GM12878 (cell line): Measurements from ENCODE around the gene RPL10. TPM values are rescaled to one million over a fixed set of nuclear protein-coding genes. Genes with fewer than 3 reads are reported as not detected.

Experiments
- ATAC-seq: fragments of 200-7000 bp; cut with Tn5 transposase; 3 replicates; pipeline ENCODE4 v1.9.1; 2020; ENCODE audit warnings: mild to moderate bottlenecking, moderate library complexity
- BruUV-seq: library from RNA; stranded (reverse); fragments of 400-500 nt; replicated peaks from 2 replicates; lab custom pipeline; 2021; lab: Mats Ljungman, UMichigan
- CTCF ChIA-PET: fragments of 300-600 bp; sonication (Branson Sonifier 250); formaldehyde crosslinking; extraction: SDS; loops from one replicate; lab custom pipeline; 2021; ENCODE audit warnings: inconsistent platforms; lab: Yijun Ruan, JAX
- POLR2A ChIA-PET: fragments of 350-600 bp; formaldehyde crosslinking; extraction: SDS; loops from one replicate; lab custom pipeline; 2021; ENCODE audit warnings: inconsistent platforms; lab: Charles Lee
- RAD21 ChIA-PET: fragments of 300-600 bp; sonication (Branson Sonifier 250); formaldehyde crosslinking; loops from one replicate; lab custom pipeline; 2023; ENCODE audit warnings: antibody characterized with exemption; ENCODE audit not compliant: unreplicated experiment; lab: Charles Lee
- SMC1A ChIA-PET: fragments of 300-600 bp; sonication (Branson Sonifier 250); formaldehyde crosslinking; loops from one replicate; lab custom pipeline; 2023; ENCODE audit not compliant: unreplicated experiment, uncharacterized antibody; lab: Charles Lee
- DNase-seq: peaks from one replicate; pipeline ENCODE4 v3.0.0-alpha.2; 2011; ENCODE audit warnings: low read depth, low spot score
- FAIRE-seq: peaks from 3 replicates; lab custom pipeline; 2011; peaks lifted over from hg19 to GRCh38; lab: Jason Lieb, UNC
- H2AFZ ChIP-seq: 2 replicates; pipeline ENCODE4 v1.6.0; 2011; ENCODE audit warnings: low read depth, low read length, control low read depth; ENCODE audit not compliant: control insufficient read depth
- H3K27ac ChIP-seq: 2 replicates; pipeline ENCODE4 v1.5.1; 2011; ENCODE audit warnings: control low read depth; ENCODE audit not compliant: control insufficient read depth, insufficient read depth
- H3K27me3 ChIP-seq, 2 experiments: replicated peaks in 1 of 2; 2 replicates each; pipeline versions ENCODE4 v1.6.0 to v1.6.1; 2011; ENCODE audit warnings: low read length in 1 of 2; ENCODE audit not compliant: control insufficient read depth in 2 of 2, insufficient read depth in 2 of 2
- H3K36me3 ChIP-seq, 2 experiments: 2 replicates each; pipeline ENCODE4 v1.5.1; 2011; ENCODE audit warnings: low read length in 1 of 2; ENCODE audit not compliant: control insufficient read depth in 2 of 2, insufficient read depth in 2 of 2
- H3K4me1 ChIP-seq: 2 replicates; pipeline ENCODE4 v1.6.1; 2011; ENCODE audit warnings: mild to moderate bottlenecking, low read length, moderate library complexity, mixed read lengths; ENCODE audit not compliant: control insufficient read depth, insufficient read depth
- H3K4me2 ChIP-seq: 2 replicates; pipeline ENCODE4 v1.6.0; 2011; ENCODE audit warnings: control low read depth; ENCODE audit not compliant: control insufficient read depth, insufficient read depth
- H3K4me3 ChIP-seq: fragments of 200-600 bp; sonication (generic); 2 replicates; pipeline ENCODE4 v1.5.1; 2016
- H3K79me2 ChIP-seq: 2 replicates; pipeline ENCODE4 v1.6.0; 2011; ENCODE audit warnings: low read length; ENCODE audit not compliant: control insufficient read depth, insufficient read depth
- H3K9ac ChIP-seq: 2 replicates; pipeline ENCODE4 v1.8.0; 2011; ENCODE audit warnings: low read length, control low read depth, mixed read lengths; ENCODE audit not compliant: control insufficient read depth, insufficient read depth
- H3K9me3 ChIP-seq: replicated peaks from 3 replicates; pipeline ENCODE4 v1.5.1; 2011; ENCODE audit warnings: mild to moderate bottlenecking, low read length; ENCODE audit not compliant: control insufficient read depth, insufficient read depth
- H4K20me1 ChIP-seq: 2 replicates; pipeline ENCODE4 v1.6.0; 2011; ENCODE audit not compliant: control insufficient read depth, insufficient read depth
- IRF3 ChIP-seq: fragments of 450-650 bp; IDR thresholded peaks from 2 replicates; pipeline ENCODE4 v1.6.1; 2014; ENCODE audit warnings: mild to moderate bottlenecking
- WGBS: methylation state at CpG from one replicate; pipeline ENCODE4 v1.1.6; 2016; ENCODE audit warnings: low lambda C conversion rate; ENCODE audit not compliant: insufficient replicate concordance, insufficient coverage; ENCODE audit errors: missing lambda C conversion rate; 5-methylcytosine and 5-hydroxymethylcytosine counted together
- in situ Hi-C: fragments of 300-500 bp; cut with MboI; formaldehyde crosslinking; loops from 9 replicates; pipeline ENCODE4 v1.14.3; 2018; ENCODE audit warnings: mixed read lengths
- intact Hi-C: fragments of 100-400 bp; cut with micrococcal nuclease; formaldehyde crosslinking; loops from one replicate; pipeline ENCODE4 v1.14.2; 2022; ENCODE audit not compliant: unreplicated experiment
- polyA plus RNA-seq, 11 experiments: library from polyadenylated mRNA; depleted of rRNA in 4 of 11; unstranded in 6 of 11; stranded (reverse) in 5 of 11; fragments of >200 nt; fragmentation: Nextera tagmentation in 4 of 11; fragmentation: Illumina TruSeq in 1 of 11; extraction: Ambion mirVana in 4 of 11; extraction: Trizol in 1 of 11; gene quantifications; 1 replicate in 1 of 11; 2 replicates in 10 of 11; pipeline versions ENCODE4 v1.2.1 to v1.2.3, GENCODE V29; 2011 to 2016; ENCODE audit warnings: inconsistent platforms in 2 of 11, missing spikeins in 2 of 11, low read depth in 1 of 11
- total RNA-seq, 4 experiments: library from RNA; depleted of rRNA in 3 of 4; stranded (reverse); fragments of >200 nt in 3 of 4; fragmentation: Illumina TruSeq in 1 of 4; extraction: Trizol in 1 of 4; gene quantifications; 2 replicates each; pipeline versions ENCODE4 v1.2.1 to v1.2.3, GENCODE V29; 2013 to 2021
- TF ChIP-seq, protein P1 (sequence below): fragments of 150-350 bp; IDR thresholded peaks from 2 replicates; pipeline ENCODE4 v1.6.1; 2016; ENCODE audit warnings: low read depth, low read length
- TF ChIP-seq, protein P2 (sequence below): IDR thresholded peaks from 2 replicates; pipeline ENCODE4 v1.6.1; 2012; ENCODE audit warnings: improper control_type of control experiment, low read depth, low read length; ENCODE audit not compliant: insufficient replicate concordance

Gene RPL10
- total and polyA plus RNA-seq, 10 of the 15 experiments (the other 5 are each of a cell fraction or from before 2014, with no cell fraction given): 1,938 to 7,222 (median 4,494) TPM

- RAD21 ChIA-PET: no interaction called here
- ATAC-seq: no peak
- WGBS: 73% methylated on average over 14 of the region's 14 CpGs
- H3K79me2 ChIP-seq: peaks cover 15% of the 10 kb centered on the region
- no peaks in the 10 kb centered on the region for H4K20me1 ChIP-seq
- no peaks in the 10 kb centered on the region for H3K27me3 ChIP-seq
- H3K27ac ChIP-seq: no peak overlapping the region
- in situ Hi-C loops (no loop called here), intact Hi-C loops (no loop called here)
- no peaks in the 10 kb centered on the region; a peak in 1 of 4 replicates for H3K36me3 ChIP-seq
- TF ChIP-seq, protein P1, sequence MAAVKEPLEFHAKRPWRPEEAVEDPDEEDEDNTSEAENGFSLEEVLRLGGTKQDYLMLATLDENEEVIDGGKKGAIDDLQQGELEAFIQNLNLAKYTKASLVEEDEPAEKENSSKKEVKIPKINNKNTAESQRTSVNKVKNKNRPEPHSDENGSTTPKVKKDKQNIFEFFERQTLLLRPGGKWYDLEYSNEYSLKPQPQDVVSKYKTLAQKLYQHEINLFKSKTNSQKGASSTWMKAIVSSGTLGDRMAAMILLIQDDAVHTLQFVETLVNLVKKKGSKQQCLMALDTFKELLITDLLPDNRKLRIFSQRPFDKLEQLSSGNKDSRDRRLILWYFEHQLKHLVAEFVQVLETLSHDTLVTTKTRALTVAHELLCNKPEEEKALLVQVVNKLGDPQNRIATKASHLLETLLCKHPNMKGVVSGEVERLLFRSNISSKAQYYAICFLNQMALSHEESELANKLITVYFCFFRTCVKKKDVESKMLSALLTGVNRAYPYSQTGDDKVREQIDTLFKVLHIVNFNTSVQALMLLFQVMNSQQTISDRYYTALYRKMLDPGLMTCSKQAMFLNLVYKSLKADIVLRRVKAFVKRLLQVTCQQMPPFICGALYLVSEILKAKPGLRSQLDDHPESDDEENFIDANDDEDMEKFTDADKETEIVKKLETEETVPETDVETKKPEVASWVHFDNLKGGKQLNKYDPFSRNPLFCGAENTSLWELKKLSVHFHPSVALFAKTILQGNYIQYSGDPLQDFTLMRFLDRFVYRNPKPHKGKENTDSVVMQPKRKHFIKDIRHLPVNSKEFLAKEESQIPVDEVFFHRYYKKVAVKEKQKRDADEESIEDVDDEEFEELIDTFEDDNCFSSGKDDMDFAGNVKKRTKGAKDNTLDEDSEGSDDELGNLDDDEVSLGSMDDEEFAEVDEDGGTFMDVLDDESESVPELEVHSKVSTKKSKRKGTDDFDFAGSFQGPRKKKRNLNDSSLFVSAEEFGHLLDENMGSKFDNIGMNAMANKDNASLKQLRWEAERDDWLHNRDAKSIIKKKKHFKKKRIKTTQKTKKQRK: no peak
- TF ChIP-seq, protein P2, sequence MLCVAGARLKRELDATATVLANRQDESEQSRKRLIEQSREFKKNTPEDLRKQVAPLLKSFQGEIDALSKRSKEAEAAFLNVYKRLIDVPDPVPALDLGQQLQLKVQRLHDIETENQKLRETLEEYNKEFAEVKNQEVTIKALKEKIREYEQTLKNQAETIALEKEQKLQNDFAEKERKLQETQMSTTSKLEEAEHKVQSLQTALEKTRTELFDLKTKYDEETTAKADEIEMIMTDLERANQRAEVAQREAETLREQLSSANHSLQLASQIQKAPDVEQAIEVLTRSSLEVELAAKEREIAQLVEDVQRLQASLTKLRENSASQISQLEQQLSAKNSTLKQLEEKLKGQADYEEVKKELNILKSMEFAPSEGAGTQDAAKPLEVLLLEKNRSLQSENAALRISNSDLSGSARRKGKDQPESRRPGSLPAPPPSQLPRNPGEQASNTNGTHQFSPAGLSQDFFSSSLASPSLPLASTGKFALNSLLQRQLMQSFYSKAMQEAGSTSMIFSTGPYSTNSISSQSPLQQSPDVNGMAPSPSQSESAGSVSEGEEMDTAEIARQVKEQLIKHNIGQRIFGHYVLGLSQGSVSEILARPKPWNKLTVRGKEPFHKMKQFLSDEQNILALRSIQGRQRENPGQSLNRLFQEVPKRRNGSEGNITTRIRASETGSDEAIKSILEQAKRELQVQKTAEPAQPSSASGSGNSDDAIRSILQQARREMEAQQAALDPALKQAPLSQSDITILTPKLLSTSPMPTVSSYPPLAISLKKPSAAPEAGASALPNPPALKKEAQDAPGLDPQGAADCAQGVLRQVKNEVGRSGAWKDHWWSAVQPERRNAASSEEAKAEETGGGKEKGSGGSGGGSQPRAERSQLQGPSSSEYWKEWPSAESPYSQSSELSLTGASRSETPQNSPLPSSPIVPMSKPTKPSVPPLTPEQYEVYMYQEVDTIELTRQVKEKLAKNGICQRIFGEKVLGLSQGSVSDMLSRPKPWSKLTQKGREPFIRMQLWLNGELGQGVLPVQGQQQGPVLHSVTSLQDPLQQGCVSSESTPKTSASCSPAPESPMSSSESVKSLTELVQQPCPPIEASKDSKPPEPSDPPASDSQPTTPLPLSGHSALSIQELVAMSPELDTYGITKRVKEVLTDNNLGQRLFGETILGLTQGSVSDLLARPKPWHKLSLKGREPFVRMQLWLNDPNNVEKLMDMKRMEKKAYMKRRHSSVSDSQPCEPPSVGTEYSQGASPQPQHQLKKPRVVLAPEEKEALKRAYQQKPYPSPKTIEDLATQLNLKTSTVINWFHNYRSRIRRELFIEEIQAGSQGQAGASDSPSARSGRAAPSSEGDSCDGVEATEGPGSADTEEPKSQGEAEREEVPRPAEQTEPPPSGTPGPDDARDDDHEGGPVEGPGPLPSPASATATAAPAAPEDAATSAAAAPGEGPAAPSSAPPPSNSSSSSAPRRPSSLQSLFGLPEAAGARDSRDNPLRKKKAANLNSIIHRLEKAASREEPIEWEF: no peak
- no peak for TF ChIP-seq IRF3
- no peaks in the 10 kb centered on the region; the same call in 1 of the 2 replicates for H3K4me1 ChIP-seq
- H3K9ac ChIP-seq: no peak overlapping the region
- FAIRE-seq: no peak
- no peaks in the 10 kb centered on the region; the same call in 2 of the 3 replicates for H3K9me3 ChIP-seq
- H3K4me3 ChIP-seq: no peak overlapping the region
- H3K4me2 ChIP-seq: 0 out of 2 replicates have a peak overlapping the region, but pooled peaks have one; percentile 17
- DNase-seq: no peak
- no TSS peak for BruUV-seq
- no peak overlapping the region for H2AFZ ChIP-seq
- SMC1A ChIA-PET: no interaction called here
- CTCF ChIA-PET: no interaction called here
- POLR2A ChIA-PET: no interaction called here
Observed at GRCh38 chrX:154380787-154381186, 17.4 kb upstream of the RPL10 start.
